ENCODE measurements around the gene BCAN. TPM values are rescaled to one million over a fixed set of nuclear protein-coding genes. Genes with fewer than 3 reads are reported as not detected.
A peak's percentile ranks its signal among the peaks of the same experiment; 100 is the strongest.

BCAN gene
- total and polyA plus RNA-seq, 2 experiments from 2014 or later: 2.3 to 5.5 TPM

GRCh38 chr1:156656806-156657740 is 15.2 kb downstream of the BCAN start:
- DNase-seq (ENCODE audit: low spot score) (peak; percentile 81), ATAC-seq (peak; percentile 52)
- peaks cover 20% of the 10 kb centered on the region; the same call in 1 of the 2 replicates for H3F3A ChIP-seq (replicated peaks; ENCODE audit: low read depth)
- H3K4me1 ChIP-seq (ENCODE audit: insufficient read depth): peaks cover 36% of the 10 kb centered on the region
- peak overlapping the region; percentile 64 for H3K4me3 ChIP-seq
- no peak overlapping the region for H3K27ac Mint-ChIP-seq
- H3K36me3 Mint-ChIP-seq (ENCODE audit: low read depth): no peaks in the 10 kb centered on the region; the same call in 2 of the 3 replicates
- no peaks in the 10 kb centered on the region for H3K36me3 ChIP-seq (ENCODE audit: insufficient read depth)
- no peaks in the 10 kb centered on the region for H3K9me2 ChIP-seq (ENCODE audit: insufficient read depth)
- TF ChIP-seq CTCF (conservative IDR thresholded peaks at IDR 0.05; ENCODE audit: low read depth in 2 of 2): peak; percentile 83 to 96
- TF ChIP-seq NANOG (IDR thresholded peaks at IDR 0.05; ENCODE audit: borderline replicate concordance): no peak
- peak; percentile 80 for TF ChIP-seq EZH2 (IDR thresholded peaks at IDR 0.05; ENCODE audit: low read depth, unreplicated experiment)
- TF ChIP-seq ZNF331 (CRISPR knock-in tag; IDR thresholded peaks at IDR 0.05; ENCODE audit: low read depth): no peak
- peak; percentile 53 for TF ChIP-seq POLR2AphosphoS5 (IDR thresholded peaks at IDR 0.05; ENCODE audit: low read depth)
- peaks cover 55% of the 10 kb centered on the region for H3K4me1 Mint-ChIP-seq
- peaks cover 66% of the 10 kb centered on the region for H3K27me3 ChIP-seq (ENCODE audit: insufficient read depth)
- H3K27me3 Mint-ChIP-seq (ENCODE audit: insufficient read depth, low read depth, poor library complexity): peaks cover 55% of the 10 kb centered on the region
- no peaks in the 10 kb centered on the region for H4K20me1 ChIP-seq (replicated peaks; ENCODE audit: insufficient read depth)
- no peaks in the 10 kb centered on the region; the same call in 2 of the 3 replicates for H3K9me3 Mint-ChIP-seq
- H3K79me2 ChIP-seq (replicated peaks; ENCODE audit: insufficient read depth): no peaks in the 10 kb centered on the region
- H3K4me2 ChIP-seq: peak overlapping the region; percentile 84
- no peak overlapping the region for H3K27ac ChIP-seq (ENCODE audit: low read depth)
- H2AFZ ChIP-seq: peak overlapping the region; percentile 98
- peak overlapping the region; percentile 76 for H3K4me3 Mint-ChIP-seq

GRCh38 chr1:156657741-156658319 is 15.9 kb downstream of the BCAN start:
- ATAC-seq (no peak), DNase-seq (ENCODE audit: low spot score) (no peak)
- H3K79me2 ChIP-seq (replicated peaks; ENCODE audit: insufficient read depth): no peaks in the 10 kb centered on the region
- H4K20me1 ChIP-seq (replicated peaks; ENCODE audit: insufficient read depth): no peaks in the 10 kb centered on the region
- H3K36me3 Mint-ChIP-seq (ENCODE audit: low read depth): peaks cover under 1% of the 10 kb centered on the region; the same call in 1 of the 3 replicates
- peaks cover 59% of the 10 kb centered on the region for H3K4me1 Mint-ChIP-seq
- no peak overlapping the region for H2AFZ ChIP-seq
- H3F3A ChIP-seq (replicated peaks; ENCODE audit: low read depth): peaks cover 24% of the 10 kb centered on the region; the same call in 1 of the 2 replicates
- no peaks in the 10 kb centered on the region for H3K9me3 Mint-ChIP-seq
- peaks cover 43% of the 10 kb centered on the region for H3K4me1 ChIP-seq (ENCODE audit: insufficient read depth)
- peak overlapping the region; percentile 64 for H3K4me3 ChIP-seq
- no peaks in the 10 kb centered on the region for H3K36me3 ChIP-seq (ENCODE audit: insufficient read depth)
- peak overlapping the region; percentile 84 for H3K4me2 ChIP-seq
- H3K27me3 Mint-ChIP-seq (ENCODE audit: insufficient read depth, low read depth, poor library complexity): peaks cover 53% of the 10 kb centered on the region
- peak overlapping the region; percentile 76 for H3K4me3 Mint-ChIP-seq
- H3K27ac ChIP-seq (ENCODE audit: low read depth): no peak overlapping the region
- no peak overlapping the region for H3K27ac Mint-ChIP-seq
- H3K9me2 ChIP-seq (ENCODE audit: insufficient read depth): no peaks in the 10 kb centered on the region
- peaks cover 66% of the 10 kb centered on the region for H3K27me3 ChIP-seq (ENCODE audit: insufficient read depth)
- TF ChIP-seq ZNF462 (CRISPR knock-in tag; IDR thresholded peaks at IDR 0.05) (no peak), STAT1 (IDR thresholded peaks at IDR 0.05; ENCODE audit: unreplicated experiment) (no peak), ZNF331 (CRISPR knock-in tag; IDR thresholded peaks at IDR 0.05; ENCODE audit: low read depth) (no peak), ZNF114 (CRISPR knock-in tag; IDR thresholded peaks at IDR 0.05) (no peak), CTCF (conservative IDR thresholded peaks at IDR 0.05; ENCODE audit: low read depth in 2 of 2) (no peak), EZH2 (IDR thresholded peaks at IDR 0.05; ENCODE audit: low read depth, unreplicated experiment) (no peak)

All from GM23338 (cell line).